Activated CD8-positive, alpha-beta T cell treated with anti-CD3 and anti-CD28 coated beads for 36 hours (primary cell): ENCODE measurements around the gene COLEC11. TPM values are rescaled to one million over a fixed set of nuclear protein-coding genes. Genes with fewer than 3 reads are reported as not detected.
"Not testable (repeated sequence)": the region's sequence is repeated elsewhere in the genome, so short reads cannot be mapped to it uniquely, and the experiment has no call there.

Experiments used
- ATAC-seq: fragments of 200-7000 bp; cut with Tn5 transposase; one replicate; pipeline ENCODE4 v1.10.0; 2021; ENCODE audit warnings: mild to moderate bottlenecking, moderate library complexity
- CTCF ChIA-PET: fragments of 350-600 bp; sonication (Branson Sonifier 250); formaldehyde crosslinking; loops from one replicate; lab custom pipeline; 2021; ENCODE audit warnings: antibody characterized with exemption; lab: Charles Lee
- POLR2A ChIA-PET: fragments of 350-600 bp; sonication (Branson Sonifier 250); formaldehyde crosslinking; loops from one replicate; lab custom pipeline; 2021; ENCODE audit warnings: antibody characterized with exemption; lab: Charles Lee
- DNase-seq: peaks from one replicate; pipeline ENCODE4 v3.0.0-alpha.2; 2020
- H3K27ac Mint-ChIP-seq: one replicate; pipeline ENCODE4 v1.8.0; 2021; ENCODE audit warnings: mild to moderate bottlenecking, mixed read lengths
- H3K27me3 Mint-ChIP-seq: one replicate; pipeline ENCODE4 v1.8.0; 2021; ENCODE audit warnings: mixed read lengths
- H3K36me3 Mint-ChIP-seq: one replicate; pipeline ENCODE4 v1.8.0; 2021; ENCODE audit warnings: low read depth, mixed read lengths
- H3K4me1 Mint-ChIP-seq: one replicate; pipeline ENCODE4 v1.8.0; 2021; ENCODE audit warnings: low read depth, mixed read lengths
- H3K4me3 Mint-ChIP-seq: one replicate; pipeline ENCODE4 v1.8.0; 2021; ENCODE audit warnings: mild to moderate bottlenecking, moderate library complexity, mixed read lengths
- H3K9me3 Mint-ChIP-seq: one replicate; pipeline ENCODE4 v1.8.0; 2021; ENCODE audit warnings: mixed read lengths
- CTCF ChIP-seq: fragments of 200-600 bp; IDR thresholded peaks from one replicate; pipeline ENCODE4 v1.8.0; 2022; ENCODE audit warnings: antibody characterized with exemption, mild to moderate bottlenecking
- intact Hi-C: fragments of 100-400 bp; cut with micrococcal nuclease; formaldehyde crosslinking; loops from one replicate; pipeline ENCODE4 v1.10.0; 2022
- total RNA-seq, 2 experiments: library from RNA; stranded (reverse); gene quantifications; one replicate each; pipeline ENCODE4 v1.2.3, GENCODE V29; 2021

COLEC11 gene
- total RNA-seq, 2 experiments from 2014 or later = 0.49 TPM; not detected in 1

- no peaks in the 10 kb centered on the region for H3K9me3 Mint-ChIP-seq
- DNase-seq (no peak), ATAC-seq (no peak)
- H3K27me3 Mint-ChIP-seq = no peaks in the 10 kb centered on the region
- no peak overlapping the region for H3K27ac Mint-ChIP-seq
- intact Hi-C loops = no loop called here
- no peak for TF ChIP-seq CTCF
- H3K36me3 Mint-ChIP-seq = no peaks in the 10 kb centered on the region
- ChIA-PET POLR2A (no interaction called here), CTCF (no interaction called here)
- no peak overlapping the region for H3K4me3 Mint-ChIP-seq
- H3K4me1 Mint-ChIP-seq = no peaks in the 10 kb centered on the region
These were observed 39.7 kb downstream of the COLEC11 start for GRCh38 chr2:3634596-3635121.

DNA sequence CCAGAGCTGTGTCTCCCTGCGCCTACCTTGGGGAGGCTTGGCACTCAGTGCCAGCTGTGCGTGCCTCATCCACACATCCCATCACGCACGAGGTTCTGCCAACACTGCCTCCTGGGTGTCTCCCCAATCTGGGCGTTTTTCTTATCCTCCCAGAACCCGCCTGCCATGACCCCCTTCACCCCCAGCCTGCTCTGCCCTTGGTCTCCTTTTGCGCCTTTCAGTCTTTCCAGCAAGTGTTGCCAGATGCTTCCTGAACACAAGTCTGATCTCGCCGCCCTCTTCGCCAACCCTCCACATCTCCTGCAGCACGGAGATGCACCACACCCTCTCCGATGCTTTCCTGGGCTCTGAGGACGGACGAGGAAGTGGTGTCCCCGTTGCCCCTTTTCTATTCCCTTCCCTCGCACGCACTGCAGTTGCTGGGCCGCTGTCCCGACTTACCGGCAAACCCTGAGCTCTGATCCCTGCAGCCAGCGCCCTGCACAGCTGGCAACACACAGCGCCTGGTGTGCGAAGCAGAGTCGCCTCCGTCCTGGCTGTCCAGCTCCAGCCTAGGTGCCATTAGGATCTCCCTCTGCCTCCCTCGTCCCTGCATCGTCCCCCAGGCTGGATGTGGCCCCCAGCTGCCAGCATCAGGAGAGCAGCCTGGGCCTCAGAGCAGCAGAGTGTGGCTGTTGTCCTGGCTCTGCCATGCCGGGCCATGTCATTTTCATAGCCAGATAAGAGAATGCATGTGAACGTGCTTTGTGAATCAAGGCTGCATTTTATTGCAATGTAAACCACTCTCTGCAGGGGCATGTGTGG is 40.5 kb downstream of the COLEC11 start:
- ChIA-PET CTCF (no interaction called here), POLR2A (interaction anchor here (1.5 kb wide), 1 partner anchor 16 kb away, joined by 3 read pairs; no protein-coding TSS in a partner anchor)
- Mint-ChIP-seq H3K4me1 (no peaks in the 10 kb centered on the region), H3K9me3 (no peaks in the 10 kb centered on the region), H3K27ac (no peak overlapping the region), H3K4me3 (no peak overlapping the region), H3K27me3 (no peaks in the 10 kb centered on the region), H3K36me3 (no peaks in the 10 kb centered on the region)
- TF ChIP-seq CTCF = no peak
- DNase-seq (no peak), ATAC-seq (no peak)
- intact Hi-C loops = no loop called here

DNA sequence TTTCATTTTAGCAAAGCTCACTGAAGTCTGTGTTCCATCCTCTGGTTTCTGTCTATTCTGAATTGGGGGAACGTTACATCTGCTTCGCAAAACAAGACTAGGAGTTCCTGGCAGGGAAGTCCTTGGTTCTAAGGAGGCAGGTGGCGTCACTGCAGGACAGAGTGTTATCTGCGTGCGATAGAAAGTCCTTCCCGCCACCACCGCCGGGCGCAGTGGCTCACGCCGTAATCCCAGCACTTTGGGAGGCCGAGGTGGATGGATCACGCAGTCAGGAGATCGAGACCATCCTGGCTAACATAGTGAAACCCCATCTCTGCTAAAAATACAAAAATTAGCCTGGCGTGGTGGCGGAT is 41.0 kb downstream of the COLEC11 start:
- H3K4me3 Mint-ChIP-seq, H3K36me3 Mint-ChIP-seq, CTCF ChIA-PET, DNase-seq, H3K27ac Mint-ChIP-seq, H3K9me3 Mint-ChIP-seq, H3K27me3 Mint-ChIP-seq, H3K4me1 Mint-ChIP-seq, ATAC-seq, intact Hi-C loops: not testable (repeated sequence)
- POLR2A ChIA-PET = interaction anchor here (1.5 kb wide), 1 partner anchor 16 kb away, joined by 3 read pairs; no protein-coding TSS in a partner anchor

GRCh38 chr2:3636586-3637310 is 41.8 kb downstream of the COLEC11 start:
- Mint-ChIP-seq H3K4me3 (no peak overlapping the region), H3K9me3 (no peaks in the 10 kb centered on the region), H3K27ac (no peak overlapping the region), H3K36me3 (no peaks in the 10 kb centered on the region), H3K4me1 (no peaks in the 10 kb centered on the region), H3K27me3 (no peaks in the 10 kb centered on the region)
- ChIA-PET POLR2A (interaction anchor here (1.5 kb wide), 1 partner anchor 15 kb away, joined by 3 read pairs; no protein-coding TSS in a partner anchor), CTCF (no interaction called here)
- ATAC-seq (no peak), DNase-seq (no peak)
- intact Hi-C loops = no loop called here
- no peak for TF ChIP-seq CTCF

- ChIA-PET POLR2A (interaction anchor here (1.5 kb wide), 1 partner anchor 14 kb away, joined by 3 read pairs; no protein-coding TSS in a partner anchor), CTCF (no interaction called here)
- TF ChIP-seq CTCF = no peak
- intact Hi-C loops = no loop called here
- ATAC-seq = no peak
- Mint-ChIP-seq H3K9me3 (no peaks in the 10 kb centered on the region), H3K27ac (no peak overlapping the region), H3K36me3 (no peaks in the 10 kb centered on the region), H3K4me1 (no peaks in the 10 kb centered on the region), H3K4me3 (no peak overlapping the region), H3K27me3 (no peaks in the 10 kb centered on the region)
- DNase-seq = no peak
These were observed 42.4 kb downstream of the COLEC11 start for GRCh38 chr2:3637311-3637675.
